ENCODE results near the gene SCARB2.
A peak's percentile ranks its signal among the peaks of the same experiment; 100 is the strongest.

The SCARB2 gene

DNA sequence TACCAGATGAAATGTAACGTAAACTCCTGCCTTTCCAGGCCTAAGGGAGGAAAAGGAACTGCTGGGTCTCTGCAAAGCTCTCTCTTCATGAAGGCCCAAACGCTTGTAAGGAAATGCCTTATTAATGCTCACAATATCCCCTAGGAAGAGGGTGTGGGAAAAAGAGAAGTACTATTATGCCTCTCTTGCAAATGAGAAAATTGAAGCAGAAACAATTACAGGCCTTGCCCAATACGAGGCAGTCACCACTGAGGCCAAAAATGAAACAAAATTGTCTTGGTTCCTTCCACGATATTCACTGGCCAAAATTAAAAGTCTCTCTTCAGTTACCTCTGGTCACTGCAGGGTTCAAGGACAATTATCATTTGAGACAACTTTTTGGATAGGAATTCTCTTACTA, 3.2 kb downstream of the SCARB2 start:
- H3K4me3 ChIP-seq (ENCODE audit: low read length, poor library complexity, severe bottlenecking) = peak overlapping the region; percentile 94
- H3K27me3 ChIP-seq (ENCODE audit: insufficient read depth, low read length, poor library complexity, severe bottlenecking) = no peaks in the 10 kb centered on the region
- H3F3A ChIP-seq (ENCODE audit: low read depth) = no peaks in the 10 kb centered on the region; the same call in 1 of the 2 replicates
- H3K79me2 ChIP-seq (ENCODE audit: insufficient read depth, low read length) = peaks cover 61% of the 10 kb centered on the region
- peaks cover 34% of the 10 kb centered on the region for H4K20me1 ChIP-seq (ENCODE audit: insufficient read depth, low read length, poor library complexity, severe bottlenecking)
- H3K4me2 ChIP-seq (ENCODE audit: low read depth, low read length, poor library complexity, severe bottlenecking) = peak overlapping the region; percentile 96
- no peaks in the 10 kb centered on the region for H3K36me3 ChIP-seq (ENCODE audit: insufficient read depth, low read length)
- no peak for TF ChIP-seq CTCF (conservative IDR thresholded peaks at IDR 0.05; ENCODE audit: low read length)
- no peak for TF ChIP-seq EZH2phosphoT487 (IDR thresholded peaks at IDR 0.05; ENCODE audit: borderline replicate concordance)
- H2AFZ ChIP-seq (ENCODE audit: low read length) = no peak overlapping the region
- H3K4me1 ChIP-seq (ENCODE audit: insufficient read depth, low read length, poor library complexity, severe bottlenecking) = peaks cover 74% of the 10 kb centered on the region
- no peaks in the 10 kb centered on the region for H3K9me3 ChIP-seq (ENCODE audit: insufficient read depth, low read depth, low read length)
- H3K9me2 ChIP-seq (replicated peaks; ENCODE audit: low read depth, low read length) = no peaks in the 10 kb centered on the region
- peak overlapping the region; percentile 86 for H3K9ac ChIP-seq (ENCODE audit: low read depth, low read length, poor library complexity, severe bottlenecking)

GRCh38 chr4:76209881-76210280, 3.7 kb downstream of the SCARB2 start:
- TF ChIP-seq CTCF (conservative IDR thresholded peaks at IDR 0.05; ENCODE audit: low read length) (no peak), EZH2phosphoT487 (IDR thresholded peaks at IDR 0.05; ENCODE audit: borderline replicate concordance) (no peak)
- peaks cover 37% of the 10 kb centered on the region for H4K20me1 ChIP-seq (ENCODE audit: insufficient read depth, low read length, poor library complexity, severe bottlenecking)
- H3K36me3 ChIP-seq (ENCODE audit: insufficient read depth, low read length) = no peaks in the 10 kb centered on the region
- peaks cover 70% of the 10 kb centered on the region for H3K4me1 ChIP-seq (ENCODE audit: insufficient read depth, low read length, poor library complexity, severe bottlenecking)
- H3K4me3 ChIP-seq (ENCODE audit: low read length, poor library complexity, severe bottlenecking) = peak overlapping the region; percentile 94
- no peaks in the 10 kb centered on the region for H3K27me3 ChIP-seq (ENCODE audit: insufficient read depth, low read length, poor library complexity, severe bottlenecking)
- H3K4me2 ChIP-seq (ENCODE audit: low read depth, low read length, poor library complexity, severe bottlenecking) = peak overlapping the region; percentile 96
- peak overlapping the region; percentile 86 for H3K9ac ChIP-seq (ENCODE audit: low read depth, low read length, poor library complexity, severe bottlenecking)
- H3K79me2 ChIP-seq (ENCODE audit: insufficient read depth, low read length) = peaks cover 66% of the 10 kb centered on the region
- H2AFZ ChIP-seq (ENCODE audit: low read length) = no peak overlapping the region
- H3K9me3 ChIP-seq (ENCODE audit: insufficient read depth, low read depth, low read length) = no peaks in the 10 kb centered on the region
- no peaks in the 10 kb centered on the region for H3K9me2 ChIP-seq (replicated peaks; ENCODE audit: low read depth, low read length)
- H3F3A ChIP-seq (ENCODE audit: low read depth) = no peaks in the 10 kb centered on the region; the same call in 1 of the 2 replicates

DNA sequence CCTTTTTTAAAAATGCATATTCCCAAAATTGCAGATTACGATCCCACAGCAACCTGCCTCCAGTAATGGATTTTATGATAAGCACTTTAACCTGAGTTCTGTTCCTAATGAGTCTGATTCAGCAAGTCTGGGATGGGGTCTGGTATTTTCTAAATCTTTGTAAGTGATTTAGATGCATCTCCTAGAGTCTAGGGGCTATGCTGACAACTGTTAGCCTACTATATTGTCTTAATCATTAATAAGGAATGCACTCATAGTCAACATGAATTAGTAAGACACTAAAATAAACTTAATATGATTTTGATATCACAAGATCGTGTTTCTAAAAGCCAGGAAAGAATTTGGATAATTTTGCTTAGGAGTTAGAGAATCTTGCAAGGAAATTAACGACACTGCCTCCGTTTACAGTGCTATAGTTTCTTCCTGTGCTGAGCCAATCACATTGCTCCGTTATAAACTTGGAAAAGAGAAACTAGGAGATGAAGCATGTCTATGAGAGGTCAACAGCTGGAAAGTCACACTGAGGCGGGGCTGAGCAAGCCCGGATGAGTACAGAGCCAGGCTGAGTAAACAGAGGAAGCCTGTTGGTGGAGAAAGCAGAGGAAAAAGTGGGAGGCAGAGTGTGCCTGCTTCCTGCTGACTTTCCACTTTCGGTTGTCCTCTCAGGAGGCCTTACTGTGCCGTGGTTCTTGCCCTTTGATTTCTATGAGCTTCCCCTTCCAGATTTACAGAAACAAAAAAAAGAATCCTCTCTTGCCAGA, 5.4 kb downstream of the SCARB2 start:
- H2AFZ ChIP-seq (ENCODE audit: low read length) = no peak overlapping the region
- H3K9ac ChIP-seq (ENCODE audit: low read depth, low read length, poor library complexity, severe bottlenecking) = no peak overlapping the region
- no peaks in the 10 kb centered on the region; the same call in 1 of the 2 replicates for H3F3A ChIP-seq (ENCODE audit: low read depth)
- H3K9me2 ChIP-seq (replicated peaks; ENCODE audit: low read depth, low read length) = no peaks in the 10 kb centered on the region
- H3K4me2 ChIP-seq (ENCODE audit: low read depth, low read length, poor library complexity, severe bottlenecking) = peak overlapping the region; percentile 57
- peak overlapping the region; percentile 23 for H3K4me3 ChIP-seq (ENCODE audit: low read length, poor library complexity, severe bottlenecking)
- no peaks in the 10 kb centered on the region for H3K27me3 ChIP-seq (ENCODE audit: insufficient read depth, low read length, poor library complexity, severe bottlenecking)
- no peak for TF ChIP-seq CTCF (conservative IDR thresholded peaks at IDR 0.05; ENCODE audit: low read length)
- no peak for TF ChIP-seq EZH2phosphoT487 (IDR thresholded peaks at IDR 0.05; ENCODE audit: borderline replicate concordance)
- no peaks in the 10 kb centered on the region for H3K36me3 ChIP-seq (ENCODE audit: insufficient read depth, low read length)
- peaks cover 37% of the 10 kb centered on the region for H4K20me1 ChIP-seq (ENCODE audit: insufficient read depth, low read length, poor library complexity, severe bottlenecking)
- H3K79me2 ChIP-seq (ENCODE audit: insufficient read depth, low read length) = peaks cover 80% of the 10 kb centered on the region
- no peaks in the 10 kb centered on the region for H3K9me3 ChIP-seq (ENCODE audit: insufficient read depth, low read depth, low read length)
- peaks cover 60% of the 10 kb centered on the region for H3K4me1 ChIP-seq (ENCODE audit: insufficient read depth, low read length, poor library complexity, severe bottlenecking)

Measured in Loucy (cell line).